ENCODE measurements around the gene SIN3A. TPM values are rescaled to one million over a fixed set of nuclear protein-coding genes. Genes with fewer than 3 reads are reported as not detected.

SIN3A gene
- total and polyA plus RNA-seq, 2 of the 8 experiments (the other 6 are each of a cell fraction or from before 2014, with no cell fraction given), result 69.5 to 109 TPM

GRCh38 chr15:75363786-75364185 is 87.7 kb downstream of the SIN3A start (continued):
- TF ChIP-seq, protein P1, sequence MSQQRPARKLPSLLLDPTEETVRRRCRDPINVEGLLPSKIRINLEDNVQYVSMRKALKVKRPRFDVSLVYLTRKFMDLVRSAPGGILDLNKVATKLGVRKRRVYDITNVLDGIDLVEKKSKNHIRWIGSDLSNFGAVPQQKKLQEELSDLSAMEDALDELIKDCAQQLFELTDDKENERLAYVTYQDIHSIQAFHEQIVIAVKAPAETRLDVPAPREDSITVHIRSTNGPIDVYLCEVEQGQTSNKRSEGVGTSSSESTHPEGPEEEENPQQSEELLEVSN (IDR thresholded peaks at IDR 0.05), result no peak
- TF ChIP-seq GTF2F1 (IDR thresholded peaks at IDR 0.05; ENCODE audit: borderline replicate concordance, low read depth, low read length), result no peak
- TF ChIP-seq POLR2AphosphoS5 (IDR thresholded peaks at IDR 0.05; ENCODE audit: low read depth, low read length), result no peak
- TF ChIP-seq TAF7 (optimal IDR thresholded peaks at IDR 0.05; ENCODE audit: borderline replicate concordance, low read depth, low read length), result no peak
- no peak for TF ChIP-seq CBX8 (IDR thresholded peaks at IDR 0.05; ENCODE audit: borderline replicate concordance, low read depth, low read length)
- no peak for TF ChIP-seq RFX5 (IDR thresholded peaks at IDR 0.05; ENCODE audit: borderline replicate concordance, low read depth, low read length)
- TF ChIP-seq POLR2A (IDR thresholded peaks at IDR 0.05; ENCODE audit: control extremely low read depth in 1 of 2, low read depth in 2 of 2, low read length in 2 of 2), result no peak
- TF ChIP-seq SAP30 (IDR thresholded peaks at IDR 0.05; ENCODE audit: insufficient read depth, insufficient replicate concordance, low read length), result no peak

Data from H1 (cell line).